OCI-LY7 (cell line): ENCODE results near the gene AATF. TPM values are rescaled to one million over a fixed set of nuclear protein-coding genes. Genes with fewer than 3 reads are reported as not detected.

Experiments
- BruUV-seq: library from RNA; stranded (reverse); fragments of 400-500 nt; replicated peaks from 2 replicates; lab custom pipeline; 2021; lab: Mats Ljungman, UMichigan
- CTCF ChIA-PET: fragments of 300-600 bp; sonication (Branson Sonifier 250); formaldehyde crosslinking; loops from one replicate; lab custom pipeline; 2022; ENCODE audit warnings: antibody characterized with exemption; ENCODE audit not compliant: unreplicated experiment; lab: Charles Lee
- POLR2A ChIA-PET: fragments of 300-600 bp; sonication (Branson Sonifier 250); formaldehyde crosslinking; loops from one replicate; lab custom pipeline; 2022; ENCODE audit warnings: antibody characterized with exemption; lab: Charles Lee
- DNase-seq: peaks from one replicate; pipeline ENCODE4 v3.0.0-alpha.2; 2015; ENCODE audit warnings: low spot score
- H2AFZ ChIP-seq: fragments of 200-600 bp; sonication (generic), shearing (Covaris generic); 2 replicates; pipeline ENCODE4 v1.6.1; 2014; ENCODE audit warnings: mild to moderate bottlenecking, antibody characterized with exemption, low read length, moderate library complexity
- H3K27ac ChIP-seq: fragments of 200-600 bp; sonication (generic); 2 replicates; pipeline ENCODE4 v1.5.1; 2014; ENCODE audit warnings: mixed run types, low read depth, mild to moderate bottlenecking, moderate library complexity, low read length, inconsistent platforms; ENCODE audit not compliant: poor library complexity, severe bottlenecking
- H3K36me3 ChIP-seq: fragments of 200-600 bp; sonication (generic); 2 replicates; pipeline ENCODE4 v1.6.1; 2014; ENCODE audit warnings: mild to moderate bottlenecking, antibody characterized with exemption, low read length, moderate library complexity, mixed read lengths; ENCODE audit not compliant: insufficient read depth
- H3K4me1 ChIP-seq: fragments of 200-600 bp; sonication (generic); 2 replicates; pipeline ENCODE4 v1.5.1; 2014; ENCODE audit warnings: mild to moderate bottlenecking, low read length; ENCODE audit not compliant: insufficient read depth, poor library complexity, severe bottlenecking
- H3K4me2 ChIP-seq: fragments of 200-600 bp; sonication (generic); 2 replicates; pipeline ENCODE4 v1.6.1; 2014; ENCODE audit warnings: mild to moderate bottlenecking, low read length
- H3K4me3 ChIP-seq: fragments of 200-600 bp; sonication (generic); 2 replicates; pipeline ENCODE4 v1.5.1; 2014; ENCODE audit warnings: mild to moderate bottlenecking, low read depth, low read length; ENCODE audit not compliant: poor library complexity, severe bottlenecking
- H3K79me2 ChIP-seq: fragments of 200-600 bp; sonication (generic); 2 replicates; pipeline ENCODE4 v1.6.1; 2016; ENCODE audit warnings: low read depth, mild to moderate bottlenecking, low read length, moderate library complexity, mixed read lengths; ENCODE audit not compliant: insufficient read depth
- H3K9me2 ChIP-seq: fragments of 200-600 bp; sonication (generic); 2 replicates; pipeline ENCODE4 v1.6.1; 2016; ENCODE audit warnings: mild to moderate bottlenecking, low read length, mixed read lengths; ENCODE audit not compliant: insufficient read depth
- H3K9me3 ChIP-seq: fragments of 200-600 bp; sonication (generic); 2 replicates; pipeline ENCODE4 v1.6.1; 2014; ENCODE audit warnings: mild to moderate bottlenecking, mixed run types, low read length, mixed read lengths
- H4K20me1 ChIP-seq: fragments of 200-600 bp; sonication (generic); 2 replicates; pipeline ENCODE4 v1.6.1; 2014; ENCODE audit warnings: mild to moderate bottlenecking, antibody characterized with exemption, low read length, moderate library complexity, mixed read lengths; ENCODE audit not compliant: insufficient read depth
- CTCF ChIP-seq: fragments of 200-600 bp; sonication (generic); conservative IDR thresholded peaks from 2 replicates; pipeline ENCODE4 v1.5.1; 2014; ENCODE audit warnings: mild to moderate bottlenecking, antibody characterized with exemption, low read length, moderate library complexity, mixed read lengths
- EZH2phosphoT487 ChIP-seq: fragments of 200-600 bp; sonication (generic); IDR thresholded peaks from 2 replicates; pipeline ENCODE4 v1.6.1; 2018; ENCODE audit warnings: low read depth, borderline replicate concordance, mild to moderate bottlenecking, mixed run types, antibody characterized with exemption, low read length, moderate library complexity, mixed read lengths
- intact Hi-C: fragments of 100-400 bp; cut with micrococcal nuclease; formaldehyde crosslinking; loops from one replicate; pipeline ENCODE4 v1.10.0; 2022; ENCODE audit not compliant: unreplicated experiment
- total RNA-seq, 2 experiments: library from RNA; depleted of rRNA in 1 of 2; stranded (reverse); fragments of >200 nt in 1 of 2; shearing (Covaris generic) in 1 of 2; gene quantifications; 2 replicates each; pipeline ENCODE4 v1.2.3, GENCODE V29; 2014 to 2022

AATF gene
- total RNA-seq, 2 experiments from 2014 or later = 83.5 to 94.3 TPM

- intact Hi-C loops = no loop called here
- Histone ChIP-seq H3K9me2 (no peaks in the 10 kb centered on the region), H3K27ac (no peak overlapping the region), H3K4me1 (peaks cover 15% of the 10 kb centered on the region), H3K4me2 (no peak overlapping the region), H3K4me3 (no peak overlapping the region), H3K36me3 (no peaks in the 10 kb centered on the region), H2AFZ (no peak overlapping the region), H3K79me2 (no peaks in the 10 kb centered on the region), H4K20me1 (no peaks in the 10 kb centered on the region), H3K9me3 (no peaks in the 10 kb centered on the region)
- BruUV-seq = no TSS peak
- no peak for DNase-seq
- TF ChIP-seq EZH2phosphoT487 (no peak), CTCF (no peak)
- CTCF ChIA-PET = no interaction called here
- POLR2A ChIA-PET = no interaction called here
Observed at GRCh38 chr17:36929851-36930582, 18.7 kb upstream of the AATF start.

DNA sequence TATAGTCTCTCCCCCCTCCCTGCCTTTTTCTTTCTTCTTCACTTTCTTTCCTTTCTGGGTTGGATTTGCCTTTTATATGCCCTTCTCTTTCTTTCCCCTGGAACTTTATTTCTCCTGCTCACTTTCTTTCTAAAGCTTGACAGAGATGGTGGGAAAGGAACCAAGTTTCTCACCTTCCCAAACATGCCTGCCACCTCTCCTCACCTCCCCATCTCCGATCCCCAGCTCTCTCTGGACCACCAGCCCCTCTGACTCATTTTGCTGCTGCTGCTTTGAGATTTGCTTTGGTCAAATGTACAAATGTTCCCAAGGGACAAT, 18.2 kb upstream of the AATF start:
- no peak overlapping the region for H3K4me3 ChIP-seq
- H3K9me2 ChIP-seq = no peaks in the 10 kb centered on the region
- H3K9me3 ChIP-seq = no peaks in the 10 kb centered on the region
- H3K79me2 ChIP-seq = no peaks in the 10 kb centered on the region
- no peaks in the 10 kb centered on the region for H3K36me3 ChIP-seq
- POLR2A ChIA-PET = no interaction called here
- no TSS peak for BruUV-seq
- intact Hi-C loops = no loop called here
- H4K20me1 ChIP-seq = no peaks in the 10 kb centered on the region
- CTCF ChIA-PET = no interaction called here
- TF ChIP-seq EZH2phosphoT487 (no peak), CTCF (no peak)
- H3K27ac ChIP-seq = no peak overlapping the region
- H2AFZ ChIP-seq = no peak overlapping the region
- no peak for DNase-seq
- peaks cover 15% of the 10 kb centered on the region for H3K4me1 ChIP-seq
- H3K4me2 ChIP-seq = no peak overlapping the region

DNA sequence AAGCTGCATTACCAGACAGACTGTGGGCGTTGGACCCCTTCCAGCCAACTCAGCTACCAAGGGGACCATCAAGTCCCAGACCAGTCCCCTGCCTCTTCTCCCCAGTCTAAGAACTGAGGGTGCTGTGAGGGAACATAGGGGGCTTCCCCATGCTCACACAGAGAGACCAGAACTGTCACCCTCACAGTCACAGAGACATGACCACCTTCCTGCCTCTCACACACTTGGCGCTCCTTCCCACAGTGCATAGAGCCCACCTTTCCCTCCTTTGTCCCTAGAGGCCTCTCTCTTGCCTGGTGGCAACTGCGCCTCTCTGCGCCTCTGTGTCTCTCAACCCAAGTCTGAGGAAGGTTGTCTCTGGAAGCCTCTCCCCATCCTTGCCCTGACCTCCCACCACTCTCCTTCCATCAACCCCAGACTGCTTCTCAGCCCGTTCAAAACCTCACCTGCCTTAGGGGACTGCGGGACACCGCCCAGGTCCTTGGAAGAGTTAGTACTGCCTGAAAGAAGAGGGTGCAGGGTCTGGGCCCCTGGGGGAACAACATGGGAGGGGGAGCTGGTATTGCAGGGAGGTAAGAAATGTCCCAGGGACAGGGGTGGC, 17.6 kb upstream of the AATF start:
- POLR2A ChIA-PET = no interaction called here
- no peak for DNase-seq
- H2AFZ ChIP-seq = no peak overlapping the region
- no peaks in the 10 kb centered on the region for H3K9me2 ChIP-seq
- H3K36me3 ChIP-seq = no peaks in the 10 kb centered on the region
- BruUV-seq = no TSS peak
- no peak overlapping the region for H3K27ac ChIP-seq
- TF ChIP-seq CTCF = no peak
- TF ChIP-seq EZH2phosphoT487 = no peak
- H3K79me2 ChIP-seq = no peaks in the 10 kb centered on the region
- intact Hi-C loops = no loop called here
- no peaks in the 10 kb centered on the region for H4K20me1 ChIP-seq
- no peaks in the 10 kb centered on the region for H3K9me3 ChIP-seq
- no peak overlapping the region for H3K4me3 ChIP-seq
- CTCF ChIA-PET = no interaction called here
- no peak overlapping the region for H3K4me2 ChIP-seq
- peaks cover 15% of the 10 kb centered on the region for H3K4me1 ChIP-seq
